ENCODE results near the gene TSC22D1.
"Not testable (repeated sequence)": the region's sequence is repeated elsewhere in the genome, so short reads cannot be mapped to it uniquely, and the experiment has no call there.

Gene TSC22D1

GRCh38 chr13:44564936-44565335, 11.2 kb downstream of the TSC22D1 start:
- DNase-seq (ENCODE audit: low spot score), result no peak
- Histone ChIP-seq H3K4me1 (ENCODE audit: insufficient read depth, poor library complexity, severe bottlenecking) (no peaks in the 10 kb centered on the region), H3K4me3 (ENCODE audit: severe bottlenecking) (no peak overlapping the region), H3K27me3 (ENCODE audit: insufficient read depth, poor library complexity, severe bottlenecking) (no peaks in the 10 kb centered on the region), H3K27ac (ENCODE audit: poor library complexity, severe bottlenecking) (no peak overlapping the region), H3K36me3 (ENCODE audit: low read depth) (peaks cover 10% of the 10 kb centered on the region), H3K9me3 (ENCODE audit: severe bottlenecking) (no peaks in the 10 kb centered on the region)
- ATAC-seq (ENCODE audit: low read depth), result no peak
- TF ChIP-seq CTCF (IDR thresholded peaks at IDR 0.05; ENCODE audit: poor library complexity, severe bottlenecking), result no peak

- ATAC-seq (ENCODE audit: low read depth); H3K36me3 ChIP-seq (ENCODE audit: low read depth); DNase-seq (ENCODE audit: low spot score); H3K27ac ChIP-seq (ENCODE audit: poor library complexity, severe bottlenecking); H3K9me3 ChIP-seq (ENCODE audit: severe bottlenecking); H3K4me3 ChIP-seq (ENCODE audit: severe bottlenecking); H3K27me3 ChIP-seq (ENCODE audit: insufficient read depth, poor library complexity, severe bottlenecking); H3K4me1 ChIP-seq (ENCODE audit: insufficient read depth, poor library complexity, severe bottlenecking): not testable (repeated sequence)
Observed at GRCh38 chr13:44562853-44563252, 13.3 kb downstream of the TSC22D1 start.

DNA sequence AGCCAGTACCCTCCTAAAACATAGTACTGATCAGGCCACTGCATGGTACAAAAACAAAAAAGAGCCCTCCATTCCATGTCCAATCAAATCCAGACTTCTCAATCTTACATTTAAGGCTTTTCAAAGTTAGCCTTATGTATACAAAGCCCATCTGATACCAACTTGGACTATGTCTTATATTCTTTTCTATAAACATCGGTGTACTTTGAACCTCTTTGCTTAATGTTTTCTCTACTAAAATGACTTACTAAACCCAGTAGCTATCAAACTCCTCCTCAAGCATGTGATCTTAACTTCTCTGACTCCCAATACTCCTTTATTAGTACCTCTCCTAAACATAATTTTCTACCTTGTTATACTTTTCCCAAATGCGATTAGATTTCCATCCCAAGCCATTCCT, 14.8 kb downstream of the TSC22D1 start:
- Histone ChIP-seq H3K27me3 (ENCODE audit: insufficient read depth, poor library complexity, severe bottlenecking) (no peaks in the 10 kb centered on the region), H3K4me1 (ENCODE audit: insufficient read depth, poor library complexity, severe bottlenecking) (no peaks in the 10 kb centered on the region), H3K36me3 (ENCODE audit: low read depth) (peaks cover 9% of the 10 kb centered on the region), H3K27ac (ENCODE audit: poor library complexity, severe bottlenecking) (no peak overlapping the region), H3K4me3 (ENCODE audit: severe bottlenecking) (no peak overlapping the region), H3K9me3 (ENCODE audit: severe bottlenecking) (no peaks in the 10 kb centered on the region)
- no peak for TF ChIP-seq CTCF (IDR thresholded peaks at IDR 0.05; ENCODE audit: poor library complexity, severe bottlenecking)
- no peak for DNase-seq (ENCODE audit: low spot score)
- no peak for ATAC-seq (ENCODE audit: low read depth)

DNA sequence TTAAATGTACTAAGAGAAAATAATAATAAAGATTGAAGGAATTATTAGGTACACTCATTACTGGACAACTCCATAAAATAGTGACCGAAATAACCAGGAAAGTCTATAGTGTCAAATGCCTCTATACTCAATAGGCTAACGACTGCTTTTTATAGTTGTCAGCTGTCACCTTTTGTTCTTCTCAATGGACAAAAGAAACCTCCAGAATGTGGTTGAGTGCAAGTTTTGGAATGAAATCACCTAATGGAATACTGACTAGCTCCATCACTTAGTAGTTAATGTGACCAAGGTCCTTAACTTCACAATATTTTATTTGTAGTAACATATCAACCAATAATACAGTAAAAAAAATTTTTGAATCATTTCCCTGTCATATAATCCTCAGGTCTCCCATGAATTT, 18.1 kb downstream of the TSC22D1 start:
- Histone ChIP-seq H3K4me3 (ENCODE audit: severe bottlenecking) (no peak overlapping the region), H3K9me3 (ENCODE audit: severe bottlenecking) (no peaks in the 10 kb centered on the region), H3K36me3 (ENCODE audit: low read depth) (no peaks in the 10 kb centered on the region; the same call in 1 of the 2 replicates), H3K27me3 (ENCODE audit: insufficient read depth, poor library complexity, severe bottlenecking) (no peaks in the 10 kb centered on the region), H3K4me1 (ENCODE audit: insufficient read depth, poor library complexity, severe bottlenecking) (no peaks in the 10 kb centered on the region), H3K27ac (ENCODE audit: poor library complexity, severe bottlenecking) (no peak overlapping the region)
- no peak for TF ChIP-seq CTCF (IDR thresholded peaks at IDR 0.05; ENCODE audit: poor library complexity, severe bottlenecking)
- DNase-seq (ENCODE audit: low spot score) (no peak), ATAC-seq (ENCODE audit: low read depth) (no peak)

DNA sequence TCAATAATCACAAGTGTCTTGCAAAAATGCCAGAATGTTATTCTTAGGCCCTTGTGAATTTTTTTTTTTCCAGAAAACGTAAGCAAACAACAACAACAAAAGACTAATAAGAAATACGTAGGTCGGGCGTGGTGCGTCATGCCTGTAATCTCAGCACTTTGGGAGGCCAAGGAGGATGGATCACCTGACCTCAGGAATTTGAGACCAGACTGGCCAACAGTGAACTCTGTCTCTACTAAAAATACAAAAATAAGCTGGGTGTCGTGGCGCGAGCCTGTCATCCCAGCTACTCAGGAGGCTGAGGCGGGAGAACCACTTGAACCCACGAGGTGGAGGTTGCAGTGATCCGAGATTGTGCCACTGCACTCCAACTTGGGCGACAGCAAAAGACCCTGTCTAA, 20.9 kb downstream of the TSC22D1 start:
- H3K36me3 ChIP-seq (ENCODE audit: low read depth), result peaks cover 4% of the 10 kb centered on the region; the same call in 1 of the 2 replicates
- H3K4me1 ChIP-seq (ENCODE audit: insufficient read depth, poor library complexity, severe bottlenecking), result no peaks in the 10 kb centered on the region
- no peaks in the 10 kb centered on the region for H3K27me3 ChIP-seq (ENCODE audit: insufficient read depth, poor library complexity, severe bottlenecking)
- no peaks in the 10 kb centered on the region for H3K9me3 ChIP-seq (ENCODE audit: severe bottlenecking)
- no peak for DNase-seq (ENCODE audit: low spot score)
- H3K4me3 ChIP-seq (ENCODE audit: severe bottlenecking), result no peak overlapping the region
- no peak for ATAC-seq (ENCODE audit: low read depth)
- no peak overlapping the region for H3K27ac ChIP-seq (ENCODE audit: poor library complexity, severe bottlenecking)
- TF ChIP-seq CTCF (IDR thresholded peaks at IDR 0.05; ENCODE audit: poor library complexity, severe bottlenecking), result no peak
